ENCODE data around the gene OR2H1.
"Not testable (repeated sequence)": the region's sequence is repeated elsewhere in the genome, so short reads cannot be mapped to it uniquely, and the experiment has no call there.

Gene OR2H1

DNA sequence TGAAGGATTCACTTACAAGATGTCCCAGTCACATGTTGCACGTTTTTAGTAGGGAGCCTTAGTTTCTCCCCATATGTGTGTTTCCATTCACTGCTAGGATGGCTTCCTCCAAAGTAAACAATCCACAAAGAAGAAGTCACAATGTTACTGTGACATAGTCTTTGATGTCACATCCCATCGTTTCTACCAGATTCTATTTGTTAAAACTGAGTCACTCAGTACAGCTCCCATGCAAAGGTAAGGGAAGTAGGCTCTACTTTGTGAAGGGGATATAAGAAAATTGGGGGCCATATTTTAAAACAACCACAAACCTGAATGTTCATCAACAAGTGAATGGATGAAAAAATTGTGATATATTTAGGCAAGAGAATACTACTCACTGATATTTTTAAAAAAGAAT lies at the start of gene OR2H1, which contains the start of gene OR11A1:
Gene OR2H1 (plus strand): TSS at position 185 of the 400 bp plus-strand sequence. CDS start 4,615 bp downstream, outside the sequence.
Gene OR11A1 (minus strand): TSS at position 101 of the 400 bp plus-strand sequence. CDS start 29,430 bp downstream, outside the sequence.
- no peak for DNase-seq

DNA sequence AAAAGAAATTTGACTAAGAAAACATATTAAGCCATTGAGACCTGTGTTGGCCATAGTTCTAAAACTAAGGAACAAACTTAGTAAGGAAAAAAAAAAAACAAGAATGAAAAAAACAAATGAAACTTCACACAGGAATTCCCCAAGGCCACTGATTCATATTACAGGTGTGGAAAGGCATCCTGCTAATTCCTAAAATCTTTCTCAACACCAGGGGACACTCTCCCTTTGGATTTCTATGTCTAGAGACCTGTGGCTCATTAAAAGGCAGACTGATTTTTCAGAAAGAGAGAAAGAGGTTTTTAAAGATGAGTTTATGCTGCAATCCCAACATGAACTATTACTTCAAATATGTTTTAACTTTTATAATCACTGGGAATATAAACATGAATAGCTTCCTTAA lies 42.4 kb upstream of the OR2H1 start, which contains the start of gene OR12D1:
Gene OR12D1 (plus strand): TSS at position 341 of the 400 bp plus-strand sequence.
- no peak for DNase-seq

GRCh38 chr6:29419516-29419915 lies 37.4 kb upstream of the OR2H1 start:
- DNase-seq = no peak

- no peak for DNase-seq
These were observed 32.8 kb upstream of the OR2H1 start for GRCh38 chr6:29424168-29424567.

DNA sequence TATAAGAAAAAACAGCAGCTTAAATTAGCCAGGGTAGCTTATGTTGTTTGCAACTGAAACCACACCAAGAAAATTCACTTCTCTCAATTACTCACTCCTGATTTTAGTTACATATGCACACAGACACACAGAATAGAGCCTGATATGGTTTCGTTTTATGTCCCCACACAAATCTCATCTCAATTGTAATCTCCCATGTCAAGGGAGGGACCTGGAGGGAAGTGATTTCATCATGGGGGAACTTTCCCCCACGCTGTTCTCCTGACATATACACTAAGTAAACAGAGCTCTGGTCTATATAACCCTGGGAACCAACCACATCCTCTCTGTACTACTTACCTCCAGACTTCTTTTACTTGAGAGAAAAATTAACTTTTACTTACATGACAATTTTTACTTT lies 32.4 kb upstream of the OR2H1 start:
- DNase-seq = no peak

GRCh38 chr6:29425075-29425474 lies 31.9 kb upstream of the OR2H1 start:
- DNase-seq = no peak

GRCh38 chr6:29426654-29427053 lies 30.3 kb upstream of the OR2H1 start:
- DNase-seq = no peak

DNA sequence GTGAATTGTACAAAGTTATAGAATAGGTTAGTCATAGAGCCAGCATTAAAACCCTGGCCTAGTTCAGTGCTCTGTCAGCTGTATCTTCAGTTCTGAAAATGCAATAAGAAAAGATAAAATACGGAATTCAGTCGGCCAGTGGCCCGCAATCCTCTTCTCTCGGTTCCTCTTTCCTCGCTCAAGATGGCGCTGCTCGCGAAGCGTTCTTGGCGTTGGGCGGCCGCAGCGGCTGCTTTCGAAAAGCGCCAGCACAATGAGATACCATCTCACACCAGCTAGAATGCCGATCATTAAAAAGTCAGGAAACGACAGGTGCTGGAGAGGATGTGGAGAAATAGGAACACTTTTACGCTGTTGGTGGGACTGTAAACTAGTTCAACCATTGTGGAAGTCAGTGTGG lies 20.2 kb upstream of the OR2H1 start:
- DNase-seq = not testable (repeated sequence)

GRCh38 chr6:29439006-29439405 lies 17.9 kb upstream of the OR2H1 start, which contains the start of gene OR10C1:
Gene OR10C1, plus strand, starts transcription at chr6:29439306. Its CDS starts 710 bp downstream, at chr6:29440016.
- no peak for DNase-seq

DNA sequence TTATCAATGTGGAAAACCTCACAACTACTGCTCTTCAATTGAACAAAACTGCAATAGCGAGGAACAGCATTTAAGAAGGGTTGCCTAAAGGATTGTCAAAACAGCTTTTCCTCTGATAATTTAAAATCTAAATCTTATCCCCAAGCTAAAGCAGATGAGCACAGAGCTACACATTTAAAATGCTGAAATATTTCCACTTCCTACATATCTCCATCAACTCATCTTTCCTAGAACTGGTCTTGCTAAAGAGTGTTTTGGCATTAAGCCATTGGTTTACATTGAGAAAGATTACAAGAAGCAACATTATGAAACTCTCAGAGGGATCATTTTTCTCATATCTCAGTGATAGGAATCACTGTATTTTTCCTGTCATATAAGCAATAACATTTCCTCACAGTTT lies 14.2 kb upstream of the OR2H1 start:
- no peak for DNase-seq

- not testable (repeated sequence) for DNase-seq
These were observed 12.9 kb upstream of the OR2H1 start for GRCh38 chr6:29444031-29444430.

GRCh38 chr6:29447670-29448069 lies 9.3 kb upstream of the OR2H1 start:
- no peak for DNase-seq

GRCh38 chr6:29451471-29452193 lies 5.3 kb upstream of the OR2H1 start:
- DNase-seq = no peak

DNA sequence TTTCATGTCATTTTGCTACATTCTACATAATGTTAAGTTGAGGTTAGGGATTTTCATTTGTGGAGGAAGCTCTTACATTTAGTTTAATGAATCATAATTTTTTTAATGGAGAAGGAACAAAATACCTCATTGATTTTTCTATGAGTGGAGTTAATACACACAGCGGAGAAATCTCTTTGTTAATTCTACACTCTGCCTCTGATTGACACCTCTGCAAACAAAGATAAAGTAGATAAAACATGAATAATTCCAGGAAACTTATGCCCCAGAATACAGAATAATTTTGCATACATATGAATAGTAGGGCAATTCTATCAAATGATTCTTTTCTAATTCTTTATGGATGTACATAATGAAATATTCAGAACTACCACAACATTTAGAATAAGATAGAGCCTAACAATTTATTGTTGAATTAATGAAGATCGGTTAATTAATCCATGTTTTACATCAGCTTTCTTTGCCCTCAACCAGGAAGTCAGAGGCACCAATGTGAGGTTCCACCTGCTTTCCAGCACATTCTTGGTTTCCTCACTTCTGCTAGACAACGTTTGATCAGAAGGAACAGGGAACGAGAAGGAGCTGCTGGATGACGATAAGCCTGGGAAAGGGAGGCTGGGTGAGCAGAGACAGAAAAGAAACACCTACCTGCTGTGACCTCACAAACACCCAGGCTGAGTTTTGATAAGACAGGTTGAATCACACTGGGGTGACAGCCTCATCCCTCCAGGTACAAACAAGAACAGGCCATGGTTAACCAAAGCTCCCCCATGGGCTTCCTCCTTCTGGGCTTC lies 4.3 kb downstream of the OR2H1 start:
- no peak for DNase-seq

GRCh38 chr6:29462022-29462421 lies 5.1 kb downstream of the OR2H1 start:
- DNase-seq = no peak

DNA sequence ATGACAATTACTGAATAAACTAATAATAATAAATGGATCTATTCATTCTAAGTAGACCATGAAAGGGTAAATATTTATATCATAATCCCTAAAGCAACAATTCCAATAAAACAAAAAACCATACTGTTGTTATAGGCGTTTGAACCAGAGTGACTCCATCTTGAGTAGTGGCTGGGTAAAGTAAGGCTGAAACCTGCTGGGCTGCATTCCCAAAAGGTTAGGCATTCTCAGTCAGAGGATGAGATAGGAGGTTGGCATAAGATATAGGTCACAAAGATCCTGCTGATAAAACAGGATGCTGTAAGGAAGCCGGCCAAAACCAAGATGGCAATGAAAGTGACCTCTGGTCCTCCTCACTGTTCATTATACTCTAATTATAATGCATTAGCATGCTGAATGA lies 8.3 kb downstream of the OR2H1 start:
- no peak for DNase-seq

DNA sequence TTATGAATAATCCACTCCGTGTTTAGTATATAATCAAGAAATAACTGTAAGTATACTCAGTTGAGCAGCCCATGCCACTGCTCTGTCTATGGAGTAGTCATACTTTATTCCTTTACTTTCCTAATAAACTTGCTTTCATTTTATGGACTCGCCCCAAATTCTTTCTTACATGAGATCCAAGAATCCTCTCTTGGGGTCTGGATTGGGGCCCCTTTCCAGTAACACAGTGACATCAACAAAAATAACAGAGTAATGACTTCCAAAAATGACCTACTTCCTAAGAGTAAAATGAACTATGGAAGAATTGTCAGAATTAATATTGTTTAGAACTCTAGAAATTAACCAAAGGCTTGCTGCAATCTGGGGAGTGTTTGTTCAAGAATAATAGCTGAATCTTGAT lies 8.8 kb downstream of the OR2H1 start:
- no peak for DNase-seq

GRCh38 chr6:29466241-29466640 lies 9.3 kb downstream of the OR2H1 start:
- no peak for DNase-seq

DNA sequence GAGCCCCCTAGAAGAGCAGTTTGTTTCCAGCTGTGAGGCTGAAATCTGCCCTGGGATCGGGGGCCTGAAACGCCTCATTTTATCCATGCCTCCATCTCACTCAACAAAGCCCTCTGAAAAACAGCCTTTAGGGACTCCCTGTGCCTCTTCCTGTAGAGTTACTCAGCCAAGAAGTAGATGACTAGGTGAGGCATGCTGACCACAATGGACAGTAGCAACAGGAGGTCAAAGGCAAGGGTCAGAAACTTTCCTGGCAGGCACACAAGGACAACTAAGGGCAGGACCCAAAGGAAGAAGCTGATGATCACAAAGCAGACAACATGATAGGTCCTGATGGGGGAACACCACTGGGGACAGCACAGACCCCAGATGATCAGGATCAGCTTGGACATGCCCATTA lies 18.0 kb downstream of the OR2H1 start:
- no peak for DNase-seq

DNA sequence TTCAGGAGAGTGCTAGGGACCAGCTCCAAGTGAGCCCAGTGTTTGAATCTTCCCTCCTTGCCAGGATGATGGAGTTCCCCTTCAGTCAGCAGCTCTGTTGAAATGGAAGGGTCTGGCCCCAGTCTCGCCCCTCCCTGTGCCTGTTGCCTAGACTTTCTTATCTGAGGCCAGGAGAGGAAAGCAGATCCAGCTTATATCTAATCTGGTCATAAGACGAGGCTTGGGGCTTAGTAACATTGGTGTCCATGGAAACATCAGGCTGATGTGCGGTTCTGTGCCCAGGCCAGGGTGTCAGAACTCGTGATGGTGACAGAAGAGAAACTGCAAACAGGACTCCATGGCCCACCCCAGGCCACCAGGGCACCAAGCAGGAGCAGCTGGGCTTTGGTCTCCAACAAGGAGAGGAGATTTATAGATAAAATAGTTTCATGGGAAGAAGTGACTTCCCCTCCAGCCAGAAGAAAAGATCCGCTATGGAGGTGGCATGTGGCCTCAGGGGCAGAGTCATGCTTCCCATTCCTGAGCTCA lies 21.0 kb downstream of the OR2H1 start:
- no peak for DNase-seq

- DNase-seq = no peak
These were observed 21.8 kb downstream of the OR2H1 start for GRCh38 chr6:29478740-29479139.

DNA sequence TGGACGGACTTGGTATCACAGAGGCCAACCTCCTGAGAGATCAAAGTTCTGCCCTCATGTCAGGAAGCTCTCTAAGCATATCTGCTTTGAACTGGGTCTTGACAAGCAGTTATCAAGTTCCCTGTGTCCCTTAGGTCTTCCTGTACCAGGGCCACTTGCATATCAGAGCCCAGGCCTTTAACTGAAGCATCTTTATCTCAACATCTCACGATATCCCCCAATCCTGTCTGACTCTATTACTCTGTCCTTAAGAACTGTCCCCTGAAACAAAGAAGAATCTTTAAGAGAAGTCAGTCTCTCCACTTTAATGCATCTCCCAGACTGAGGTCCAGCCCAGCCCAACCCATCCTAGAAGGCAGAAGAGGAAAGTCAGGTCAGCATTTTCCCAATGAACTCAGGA lies 22.6 kb downstream of the OR2H1 start:
- no peak for DNase-seq

DNA sequence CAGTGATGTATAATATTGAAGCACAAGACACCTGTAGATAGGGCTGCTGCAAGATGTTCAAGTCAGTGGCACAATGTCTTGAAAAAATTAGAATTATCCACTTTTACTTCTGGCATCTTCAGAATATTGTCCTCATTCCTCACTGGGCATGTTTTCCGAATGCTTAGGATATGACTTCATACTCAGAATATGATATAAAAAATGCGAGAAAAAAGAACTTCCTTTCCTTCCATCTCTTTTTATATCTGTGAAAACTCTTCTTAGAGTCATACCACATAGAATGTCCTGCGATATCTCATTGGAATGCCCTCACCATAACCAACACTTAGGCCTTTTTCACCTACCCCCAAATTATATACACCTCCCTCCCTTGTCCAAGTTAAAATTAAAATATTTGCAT lies 26.2 kb downstream of the OR2H1 start:
- DNase-seq = no peak

- no peak for DNase-seq
These were observed 26.8 kb downstream of the OR2H1 start for GRCh38 chr6:29483735-29484134.
